Measurements from ENCODE around the gene TFF2.

Gene TFF2

GRCh38 chr21:42384156-42384945 lies 33.6 kb upstream of the TFF2 start:
- no peak for DNase-seq (ENCODE audit: low read depth)

GRCh38 chr21:42383331-42383730 lies 32.5 kb upstream of the TFF2 start:
- no peak for DNase-seq (ENCODE audit: low read depth)

- DNase-seq (ENCODE audit: low read depth) = no peak
Measured at GRCh38 chr21:42382915-42383314, 32.1 kb upstream of the TFF2 start.

- peak; percentile 3 for DNase-seq (ENCODE audit: low read depth)
Measured at GRCh38 chr21:42381347-42381984, 30.7 kb upstream of the TFF2 start.

- no peak for DNase-seq (ENCODE audit: low read depth)
Measured at GRCh38 chr21:42379426-42380215, 28.8 kb upstream of the TFF2 start.

GRCh38 chr21:42378418-42378817 lies 27.6 kb upstream of the TFF2 start:
- DNase-seq (ENCODE audit: low read depth) = no peak

- DNase-seq (ENCODE audit: low read depth) = no peak
Measured at GRCh38 chr21:42377951-42378340, 27.2 kb upstream of the TFF2 start.

- no peak for DNase-seq (ENCODE audit: low read depth)
Measured at GRCh38 chr21:42377211-42377950, 26.6 kb upstream of the TFF2 start.

- DNase-seq (ENCODE audit: low read depth) = no peak
Measured at GRCh38 chr21:42376338-42376982, 25.7 kb upstream of the TFF2 start.

GRCh38 chr21:42375966-42376337 lies 25.2 kb upstream of the TFF2 start:
- DNase-seq (ENCODE audit: low read depth) = no peak

- no peak for DNase-seq (ENCODE audit: low read depth)
Measured at GRCh38 chr21:42375506-42375905, 24.7 kb upstream of the TFF2 start.

GRCh38 chr21:42374864-42375499 lies 24.2 kb upstream of the TFF2 start:
- DNase-seq (ENCODE audit: low read depth) = no peak

GRCh38 chr21:42374457-42374856 lies 23.7 kb upstream of the TFF2 start:
- DNase-seq (ENCODE audit: low read depth) = no peak

- no peak for DNase-seq (ENCODE audit: low read depth)
Measured at GRCh38 chr21:42373908-42374455, 23.2 kb upstream of the TFF2 start.

GRCh38 chr21:42373196-42373907 lies 22.6 kb upstream of the TFF2 start:
- no peak for DNase-seq (ENCODE audit: low read depth)

- DNase-seq (ENCODE audit: low read depth) = no peak
Measured at GRCh38 chr21:42370894-42371654, 20.3 kb upstream of the TFF2 start.

GRCh38 chr21:42369821-42370220 lies 19.0 kb upstream of the TFF2 start:
- DNase-seq (ENCODE audit: low read depth) = no peak

GRCh38 chr21:42367367-42368165 lies 16.8 kb upstream of the TFF2 start:
- no peak for DNase-seq (ENCODE audit: low read depth)
